ENCODE results near the gene GGACT.

Gene GGACT

DNA sequence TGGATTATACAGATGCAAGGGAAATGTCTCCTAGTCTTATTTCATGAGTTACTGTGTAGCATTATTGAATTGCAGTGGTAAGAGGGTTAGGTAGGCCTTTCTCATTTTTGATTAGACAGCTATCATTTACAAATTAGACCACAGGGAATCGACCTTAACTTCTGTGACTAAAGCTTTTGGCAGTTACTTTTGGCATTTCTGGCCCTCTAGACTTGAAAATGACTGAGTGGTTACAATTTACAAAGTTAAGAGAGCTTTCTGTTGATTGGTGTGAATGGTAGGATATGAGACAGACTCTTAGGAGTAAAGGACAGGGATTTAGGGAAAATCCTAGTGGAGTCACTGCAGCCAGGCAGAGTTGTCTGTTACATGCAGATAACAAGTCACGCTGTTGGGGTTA is 86.1 kb downstream of the GGACT start:
- H3K4me3 ChIP-seq (ENCODE audit: low read depth, low read length), result no peak overlapping the region
- TF ChIP-seq CTCF (conservative IDR thresholded peaks at IDR 0.05; ENCODE audit: low read depth, low read length), result no peak
- DNase-seq (ENCODE audit: low read depth), result no peak

- TF ChIP-seq CTCF (conservative IDR thresholded peaks at IDR 0.05; ENCODE audit: low read depth, low read length), result no peak
- H3K4me3 ChIP-seq (ENCODE audit: low read depth, low read length), result no peak overlapping the region
- DNase-seq (ENCODE audit: low read depth), result peak; percentile 87
Observed at GRCh38 chr13:100497389-100497788, 91.2 kb downstream of the GGACT start.

DNA sequence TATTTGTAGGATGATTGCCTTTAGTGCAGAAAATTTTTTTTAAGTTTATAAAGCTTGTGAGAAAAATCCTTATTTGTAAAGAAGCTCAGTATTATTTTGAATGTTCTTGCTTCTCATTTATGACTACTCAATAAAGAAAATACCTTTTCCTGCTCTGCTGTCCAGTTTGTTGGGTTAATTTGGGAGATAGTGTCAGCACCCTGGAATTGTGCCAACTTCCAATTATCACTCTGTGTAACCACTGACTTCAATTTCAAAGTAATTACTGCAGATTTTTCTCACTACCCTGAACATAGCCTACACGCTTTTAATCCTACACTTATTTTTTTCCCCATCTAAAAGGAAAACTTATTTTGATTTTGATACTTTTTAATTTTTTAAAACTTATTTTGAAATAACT is 93.1 kb downstream of the GGACT start:
- DNase-seq (ENCODE audit: low read depth), result no peak
- no peak for TF ChIP-seq CTCF (conservative IDR thresholded peaks at IDR 0.05; ENCODE audit: low read depth, low read length)
- H3K4me3 ChIP-seq (ENCODE audit: low read depth, low read length), result no peak overlapping the region

DNA sequence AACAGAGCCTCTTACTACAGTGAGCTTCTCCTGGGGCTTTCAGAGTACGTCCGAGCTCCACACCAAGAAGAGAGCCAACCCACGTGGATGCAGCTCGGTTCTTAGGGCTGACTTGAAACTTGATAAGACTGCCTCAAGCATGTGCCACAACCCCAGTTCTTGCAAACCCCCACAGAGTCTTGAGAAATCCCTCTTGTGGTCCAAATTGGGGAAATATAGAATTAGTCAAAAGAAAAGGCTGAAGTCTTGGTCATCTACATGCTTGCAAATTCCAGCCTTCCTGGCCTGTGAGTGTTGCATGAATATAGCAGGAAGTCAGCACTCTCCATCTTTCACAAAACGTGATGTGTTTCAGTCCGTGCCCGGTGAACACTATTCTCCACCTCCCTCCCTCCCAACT is 95.2 kb downstream of the GGACT start:
- DNase-seq (ENCODE audit: low read depth), result peak; percentile 25
- H3K4me3 ChIP-seq (ENCODE audit: low read depth, low read length), result no peak overlapping the region
- TF ChIP-seq CTCF (conservative IDR thresholded peaks at IDR 0.05; ENCODE audit: low read depth, low read length), result no peak

GRCh38 chr13:100491164-100491842 is 97.3 kb downstream of the GGACT start:
- DNase-seq (ENCODE audit: low read depth), result peak; percentile 90
- no peak overlapping the region for H3K4me3 ChIP-seq (ENCODE audit: low read depth, low read length)
- TF ChIP-seq CTCF (conservative IDR thresholded peaks at IDR 0.05; ENCODE audit: low read depth, low read length), result peak; percentile 32

DNA sequence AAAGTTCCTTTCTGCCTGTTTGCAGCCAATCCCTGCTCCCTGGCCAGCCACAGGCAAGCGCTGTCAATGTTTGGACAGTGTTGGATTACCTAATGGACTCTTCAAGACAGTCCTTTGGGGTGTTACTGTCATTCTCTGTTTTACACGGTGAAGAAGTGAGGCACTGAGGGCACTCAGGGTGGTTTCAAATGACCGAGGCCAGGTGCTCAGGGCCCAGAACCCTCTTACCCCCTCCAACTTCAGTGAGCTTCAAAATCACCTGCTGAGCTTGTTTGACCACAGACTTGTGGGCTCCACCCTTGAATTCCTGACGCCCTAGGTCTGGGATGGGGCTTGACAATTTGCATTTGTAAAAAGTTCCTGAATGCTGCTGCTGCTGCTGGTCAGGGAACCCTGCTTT is 97.9 kb downstream of the GGACT start:
- H3K4me3 ChIP-seq (ENCODE audit: low read depth, low read length), result no peak overlapping the region
- DNase-seq (ENCODE audit: low read depth), result peak; percentile 55
- TF ChIP-seq CTCF (conservative IDR thresholded peaks at IDR 0.05; ENCODE audit: low read depth, low read length), result no peak

- no peak for TF ChIP-seq CTCF (conservative IDR thresholded peaks at IDR 0.05; ENCODE audit: low read depth, low read length)
- H3K4me3 ChIP-seq (ENCODE audit: low read depth, low read length), result no peak overlapping the region
- no peak for DNase-seq (ENCODE audit: low read depth)
Observed at GRCh38 chr13:100485265-100485664, 103.3 kb downstream of the GGACT start.
